DMS 273 (cell line): ENCODE data around the gene TCEAL1.
"Not testable (repeated sequence)": the region's sequence is repeated elsewhere in the genome, so short reads cannot be mapped to it uniquely, and the experiment has no call there.

Experiments
- DNase-seq: peaks from one replicate; lab custom pipeline; 2025; ENCODE audit not compliant: unreplicated experiment; lab: John Stamatoyannopoulos, UW

Gene TCEAL1

DNA sequence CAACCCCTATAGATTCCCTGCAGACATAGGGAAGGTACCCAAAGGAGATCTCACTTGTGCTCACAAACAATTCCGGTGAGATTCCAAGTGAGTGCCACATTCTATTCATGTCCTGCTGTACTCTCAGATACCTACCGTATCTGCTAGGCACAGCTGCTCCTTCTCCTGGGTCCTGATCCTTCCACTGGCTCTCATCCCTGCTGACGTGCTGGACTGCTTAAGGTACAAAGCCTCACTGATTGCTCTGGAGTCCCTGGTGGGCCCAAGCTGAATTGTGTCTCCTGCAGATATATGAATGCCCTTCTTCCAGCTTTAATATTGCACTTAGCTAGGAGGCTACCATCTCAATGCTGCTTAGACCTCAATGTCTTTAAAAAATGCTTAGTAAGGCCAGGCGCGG lies 2.4 kb downstream of the TCEAL1 start:
- DNase-seq, result no peak

DNA sequence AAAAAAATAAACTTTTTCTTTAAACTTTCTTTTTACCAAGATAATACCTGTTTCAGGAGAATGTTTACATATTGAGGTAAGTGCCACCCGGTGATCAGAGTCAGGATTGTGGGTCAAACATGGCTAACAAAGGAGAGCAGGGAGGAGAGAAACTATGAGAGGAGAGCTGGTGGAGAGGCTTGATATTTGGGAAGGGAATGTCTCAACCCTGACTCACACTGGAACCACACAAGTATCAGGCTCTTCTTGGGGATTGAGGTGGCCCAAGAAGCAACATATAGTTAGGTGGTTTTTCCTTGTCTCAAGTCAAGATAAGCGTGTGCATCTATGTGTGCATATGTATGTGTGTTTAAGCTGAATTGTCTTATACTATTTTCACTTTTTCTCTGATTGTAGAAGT lies 6.7 kb downstream of the TCEAL1 start:
- no peak for DNase-seq

DNA sequence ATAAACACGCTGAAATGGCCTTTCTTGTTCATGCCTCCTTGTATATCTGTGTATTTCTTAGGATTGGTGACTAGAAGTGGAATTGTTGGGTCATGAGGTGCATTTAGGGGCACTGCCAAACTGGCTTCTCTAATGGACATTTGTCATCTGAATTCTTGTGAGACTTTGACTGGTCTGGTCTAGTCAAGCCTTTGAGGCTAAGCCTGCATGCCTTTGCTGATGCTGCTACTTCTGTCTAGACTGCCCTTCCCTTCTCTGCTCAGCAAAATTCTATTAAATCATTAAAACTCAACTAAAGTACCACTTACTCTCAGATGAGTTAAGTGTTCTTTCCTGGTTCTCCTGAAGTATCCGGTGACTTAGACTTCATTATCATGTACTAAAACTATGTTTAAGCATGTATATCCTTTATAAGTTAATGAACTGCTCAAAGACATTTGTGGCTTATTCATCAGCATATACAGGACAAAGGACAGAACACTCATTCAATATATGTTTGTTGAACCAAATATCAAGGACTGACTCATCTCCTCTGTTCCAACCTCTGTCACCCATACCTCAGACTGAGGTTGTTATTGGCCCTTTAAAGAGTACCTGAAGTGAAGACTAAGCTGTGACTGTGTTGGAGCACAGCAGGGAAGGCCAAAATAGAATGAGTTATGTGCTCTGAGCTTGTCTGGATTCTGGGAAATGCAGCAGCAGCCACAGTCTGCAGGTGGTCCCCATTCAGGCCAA lies 9.0 kb downstream of the TCEAL1 start:
- no peak for DNase-seq

DNA sequence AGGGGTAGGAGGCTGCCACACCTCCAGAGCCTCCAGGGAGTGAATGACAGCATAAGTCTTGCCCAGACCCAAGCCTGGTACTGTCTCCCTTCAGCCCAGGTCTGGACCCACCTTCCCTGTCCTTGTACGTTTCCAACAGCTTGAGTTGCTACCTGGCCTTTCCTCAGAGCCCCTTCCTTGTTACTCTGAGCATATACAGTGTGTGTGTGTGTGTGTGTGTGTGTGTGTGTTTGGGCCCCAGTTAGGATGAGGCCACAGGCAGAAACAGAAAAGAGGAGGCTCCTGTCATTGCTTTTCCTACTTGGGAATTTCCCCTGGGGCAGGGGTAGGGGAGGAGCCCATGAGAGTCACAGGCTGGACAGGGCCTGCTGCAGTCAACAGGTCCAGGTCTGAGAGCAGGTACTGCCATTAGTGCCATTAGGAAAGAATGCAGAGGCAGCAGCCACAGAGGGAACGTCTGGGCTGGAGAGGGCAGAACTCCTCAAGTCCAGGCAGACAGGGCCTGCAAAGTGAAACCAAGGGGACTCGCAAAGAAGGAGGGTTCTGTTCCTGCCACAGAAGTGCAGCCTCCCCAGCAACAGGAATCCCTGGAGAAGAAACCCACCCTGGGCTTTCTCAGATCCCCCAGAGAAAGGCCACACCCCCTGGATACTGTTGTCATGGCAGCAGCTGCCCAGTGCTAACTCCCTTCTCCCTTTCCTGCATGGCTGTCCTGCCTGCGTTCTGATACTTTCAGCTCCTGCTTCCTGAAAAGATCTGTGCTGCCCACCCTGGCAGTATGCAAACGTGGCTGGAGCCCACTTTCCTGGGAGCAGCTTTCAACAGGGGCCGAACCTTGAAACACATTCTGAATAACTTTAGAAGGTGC lies 9.9 kb downstream of the TCEAL1 start:
- peak; percentile 67 for DNase-seq

DNA sequence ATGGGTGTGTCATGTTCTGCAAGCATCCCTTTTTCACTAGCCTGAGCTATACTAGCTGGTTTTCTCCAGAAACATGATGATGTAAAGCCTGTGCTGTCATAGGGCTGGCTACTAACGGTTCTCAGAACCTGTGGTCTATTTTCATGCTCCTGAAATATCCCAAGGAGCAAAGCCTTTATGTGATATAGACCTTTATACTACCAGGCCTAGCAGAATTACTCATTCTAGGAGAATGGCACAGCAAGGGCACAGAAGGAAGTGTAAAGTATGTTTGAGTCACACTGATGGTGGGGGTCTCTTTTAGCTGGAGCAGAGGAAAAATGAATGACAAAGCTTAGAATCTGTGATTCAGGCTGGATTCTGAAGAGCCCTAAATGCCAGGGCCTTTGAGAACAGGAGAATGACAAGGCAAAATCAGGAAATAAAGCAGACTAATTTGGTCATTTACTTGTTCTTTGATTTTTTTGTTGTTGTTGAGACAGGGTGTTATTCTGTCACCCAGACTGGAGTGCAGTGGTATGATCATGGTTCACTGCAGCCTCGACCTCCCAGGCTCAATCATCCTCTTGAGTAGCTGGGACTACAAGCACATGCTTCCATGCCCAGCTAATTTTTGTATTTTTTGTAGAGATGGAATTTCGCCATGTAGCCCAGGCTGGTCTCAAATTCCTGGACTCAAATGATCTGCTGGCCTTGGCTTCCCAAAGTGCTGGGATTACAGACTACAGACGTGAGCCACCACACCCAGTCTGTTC lies 11.8 kb downstream of the TCEAL1 start:
- DNase-seq, result no peak

DNA sequence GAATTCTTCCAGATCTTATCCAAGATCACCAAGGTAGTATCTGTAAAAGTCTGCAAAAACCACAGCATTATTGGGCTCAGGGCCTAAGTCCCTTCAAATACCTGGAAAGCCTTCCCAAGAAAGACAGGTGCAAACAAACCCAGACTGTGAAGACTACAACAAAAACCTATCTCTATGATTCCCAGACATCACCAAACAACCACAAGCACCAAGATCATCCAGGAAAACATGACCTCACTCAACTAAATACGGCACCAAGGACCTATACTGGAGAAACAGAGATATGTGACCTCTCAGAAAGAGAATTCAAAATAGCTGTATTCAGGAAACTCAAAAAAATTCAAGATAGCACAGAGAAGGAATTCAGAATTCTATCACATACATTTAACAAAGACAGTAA lies 15.3 kb downstream of the TCEAL1 start:
- DNase-seq, result no peak

DNA sequence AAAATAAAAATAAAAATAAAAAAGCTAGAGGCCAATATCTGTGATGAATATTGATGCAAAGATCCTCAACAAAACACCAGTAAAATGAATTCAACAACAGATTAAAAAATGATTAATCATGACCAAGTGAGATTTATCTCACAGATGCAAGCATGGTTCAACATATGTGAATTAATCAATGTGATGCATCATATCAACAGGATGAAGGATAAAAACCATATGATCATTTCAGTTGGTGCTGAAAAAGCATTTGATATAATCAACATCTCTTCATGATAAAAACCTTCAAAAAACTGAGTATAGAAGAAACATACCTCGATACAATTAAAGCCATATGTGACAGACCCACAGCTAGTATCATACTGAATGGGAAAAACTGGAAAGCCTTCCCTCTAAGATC lies 18.9 kb downstream of the TCEAL1 start:
- DNase-seq, result no peak

DNA sequence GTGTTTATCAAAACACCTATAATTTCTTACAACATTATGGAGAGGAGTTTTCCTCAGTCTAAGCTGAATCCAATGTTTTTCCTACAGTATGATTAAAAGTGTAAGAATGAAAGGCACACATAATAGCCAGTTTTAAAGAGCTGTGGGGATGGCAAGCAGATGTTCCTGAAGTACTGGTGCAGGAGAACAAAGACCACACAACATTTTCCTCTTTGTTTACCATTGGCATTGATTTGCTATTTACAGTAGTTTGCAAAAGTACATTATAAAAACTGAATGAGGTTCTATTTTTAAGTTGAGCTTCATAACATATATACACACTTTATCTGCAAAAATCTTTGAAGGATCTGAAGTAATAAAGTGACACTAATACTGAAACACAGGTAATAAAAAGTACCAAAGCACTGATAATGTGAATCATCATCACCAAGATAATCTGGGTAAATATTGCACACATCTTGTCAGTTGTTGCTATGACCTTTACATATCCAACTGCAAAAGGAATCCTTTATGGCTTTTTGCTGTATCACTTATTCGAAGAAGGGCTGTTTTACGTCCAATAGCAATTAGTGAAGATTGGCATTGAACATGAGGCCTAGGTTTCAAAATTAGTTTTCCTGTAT lies 22.5 kb downstream of the TCEAL1 start:
- DNase-seq, result no peak

DNA sequence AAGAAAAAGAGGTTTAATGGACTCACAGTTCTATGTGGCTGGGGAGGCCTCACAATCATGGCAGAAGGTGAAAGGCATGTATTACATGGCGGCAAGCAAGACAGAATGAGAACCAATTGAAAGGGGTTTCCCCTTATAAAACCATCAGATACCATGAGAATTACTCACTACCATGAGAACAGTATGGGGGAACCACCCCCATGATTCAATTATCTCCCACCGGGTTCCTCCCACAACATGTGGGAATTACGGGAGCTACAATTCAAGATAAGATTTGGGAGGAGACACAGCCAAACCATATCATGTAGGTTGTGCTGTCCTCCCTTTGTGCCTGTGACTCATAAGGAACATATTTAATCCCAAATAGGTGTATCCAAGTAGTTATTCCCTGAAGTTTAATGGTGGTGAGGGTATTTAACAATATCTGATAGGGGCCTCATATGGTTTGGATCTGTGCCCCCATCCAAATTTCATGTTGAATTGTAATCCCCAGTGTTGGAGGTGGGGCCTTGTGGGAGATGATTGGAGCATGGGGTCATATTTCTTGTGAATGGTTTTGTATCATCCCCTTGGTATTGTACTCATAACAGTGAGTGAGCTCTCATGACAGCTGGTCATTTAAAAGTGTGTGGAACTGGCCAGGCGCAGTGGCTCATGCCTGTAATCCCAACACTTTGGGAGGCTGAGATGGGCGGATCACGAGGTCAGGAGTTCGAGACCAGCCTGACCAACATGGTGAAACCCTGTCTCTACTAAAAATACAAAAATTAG lies 26.6 kb downstream of the TCEAL1 start:
- DNase-seq, result not testable (repeated sequence)

DNA sequence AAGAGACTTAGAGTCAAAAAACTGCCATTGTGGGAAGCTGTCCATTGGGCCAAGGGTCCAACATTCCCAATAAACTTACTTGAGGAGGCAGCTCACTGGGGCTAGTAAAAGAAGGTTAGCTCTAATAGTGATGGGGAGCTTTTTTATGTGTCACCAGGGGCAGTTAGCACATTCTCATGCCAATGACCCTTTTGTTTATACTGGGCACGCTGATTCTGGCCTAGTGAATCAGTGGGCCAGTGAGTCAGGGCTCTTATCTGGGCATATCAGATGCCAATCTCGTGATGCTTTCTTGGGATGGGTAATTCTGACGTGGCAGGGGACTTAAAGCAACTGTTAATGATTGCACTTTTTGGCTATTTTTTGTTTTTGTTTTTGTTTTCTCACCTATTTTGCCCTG lies 27.8 kb downstream of the TCEAL1 start:
- no peak for DNase-seq

DNA sequence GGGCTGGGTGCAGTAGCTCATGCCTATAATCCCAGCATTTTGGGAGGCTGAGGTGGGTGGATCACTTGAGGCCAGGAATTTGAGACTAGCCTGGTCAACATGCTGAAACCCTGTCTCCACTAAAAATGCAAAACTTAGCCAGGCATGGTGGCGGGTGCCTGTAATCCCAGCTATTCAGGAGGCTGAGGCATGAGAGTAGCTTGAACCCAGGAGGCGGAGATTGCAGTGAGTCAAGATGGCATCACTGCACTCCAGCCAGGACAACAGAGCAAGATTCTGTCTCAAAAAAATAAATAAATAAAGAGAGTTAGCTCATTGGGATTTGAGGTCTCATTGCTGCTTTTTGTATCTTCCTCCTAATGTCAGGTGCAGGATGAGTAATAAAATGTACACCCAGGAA lies 28.3 kb downstream of the TCEAL1 start:
- DNase-seq, result not testable (repeated sequence)

DNA sequence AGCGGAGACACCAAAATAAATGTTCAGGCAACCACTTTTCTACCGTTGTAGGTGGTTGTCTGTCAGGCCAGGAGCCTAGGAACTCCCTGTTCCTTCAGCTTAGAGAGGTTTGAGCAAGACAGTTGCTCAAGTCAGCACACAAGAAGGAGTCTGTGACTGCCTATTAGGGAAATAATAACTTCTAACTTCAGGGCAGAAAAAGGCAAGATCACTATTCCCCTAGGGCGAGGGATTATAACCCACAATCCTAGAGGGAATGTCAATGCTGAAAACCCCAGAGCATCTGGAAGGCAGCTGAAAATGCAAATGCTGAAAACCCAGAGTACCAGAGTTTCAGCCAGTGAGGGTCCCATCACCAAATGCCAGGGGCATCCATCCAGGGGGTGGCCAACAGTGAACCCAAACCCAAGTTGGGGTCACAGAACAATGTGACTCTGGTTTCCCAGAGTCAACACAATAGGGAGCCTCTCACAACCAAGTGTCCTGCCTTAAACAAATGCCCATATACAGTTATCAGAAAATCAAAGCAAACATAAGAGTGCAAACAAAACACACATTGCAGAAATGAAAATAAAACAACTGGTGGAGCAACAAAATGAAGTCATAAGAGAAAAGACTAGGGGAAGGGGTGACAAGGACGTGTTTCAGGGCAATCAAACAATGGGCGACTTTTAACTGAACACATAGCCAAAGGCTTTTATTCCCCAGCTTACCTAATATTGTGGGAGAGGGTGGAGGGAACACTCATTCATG lies 30.1 kb downstream of the TCEAL1 start:
- no peak for DNase-seq

DNA sequence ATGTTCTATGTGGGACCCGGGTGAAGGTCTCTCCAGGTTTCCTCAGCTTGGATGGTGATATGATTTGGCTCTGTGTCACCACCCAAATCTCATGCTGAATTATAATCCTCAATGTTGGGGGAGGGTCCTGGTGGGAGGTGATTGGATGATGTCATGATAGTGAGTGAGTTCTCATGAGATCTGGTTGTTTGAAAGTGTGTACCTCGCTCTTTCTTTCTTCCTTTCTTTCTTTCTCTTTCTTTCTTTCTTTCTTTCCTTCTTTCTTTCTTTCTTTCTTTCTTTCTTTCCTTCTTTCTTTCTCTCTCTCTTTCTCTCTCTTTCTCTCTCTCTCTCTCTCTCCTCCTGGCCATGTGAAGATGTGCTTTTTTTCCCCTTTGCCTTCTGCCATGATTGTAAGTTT lies 30.7 kb downstream of the TCEAL1 start:
- not testable (repeated sequence) for DNase-seq

DNA sequence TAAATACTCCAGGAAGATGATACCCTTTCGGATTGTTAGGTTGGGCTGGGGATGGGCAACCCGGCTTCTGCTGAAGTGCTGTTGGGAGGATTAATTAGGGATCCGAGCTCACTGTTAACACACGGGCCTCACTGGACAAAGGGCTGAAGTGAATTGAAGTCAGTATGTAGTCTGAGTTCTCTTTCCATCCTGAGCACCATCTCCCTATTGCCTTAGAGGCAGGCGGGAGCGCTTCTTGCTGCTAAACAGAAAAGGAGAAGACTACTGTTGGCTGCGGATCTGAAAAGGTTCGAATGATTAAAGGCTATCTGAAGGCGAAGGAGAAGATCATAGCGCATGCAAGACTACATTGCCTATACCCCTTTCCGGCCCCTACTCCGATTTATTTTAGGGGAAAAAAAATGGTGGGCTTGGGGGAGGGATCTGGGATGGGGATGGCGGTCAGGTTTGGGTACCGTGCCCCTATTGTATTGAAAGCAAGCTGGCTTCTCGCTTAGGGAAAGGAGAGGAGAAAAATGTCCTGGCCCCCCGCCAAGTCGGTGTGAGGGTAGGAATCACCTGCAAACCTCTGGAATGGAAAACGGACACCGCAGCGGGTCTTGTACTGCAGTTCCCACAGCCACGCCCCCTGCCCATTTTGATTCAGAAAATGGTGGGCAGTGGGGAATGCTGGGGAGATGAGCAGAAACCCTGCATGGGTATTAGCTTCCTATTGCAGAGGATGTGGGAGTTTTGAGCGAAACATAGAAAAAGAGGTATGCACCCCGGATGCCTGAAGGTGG lies 35.4 kb downstream of the TCEAL1 start:
- no peak for DNase-seq

DNA sequence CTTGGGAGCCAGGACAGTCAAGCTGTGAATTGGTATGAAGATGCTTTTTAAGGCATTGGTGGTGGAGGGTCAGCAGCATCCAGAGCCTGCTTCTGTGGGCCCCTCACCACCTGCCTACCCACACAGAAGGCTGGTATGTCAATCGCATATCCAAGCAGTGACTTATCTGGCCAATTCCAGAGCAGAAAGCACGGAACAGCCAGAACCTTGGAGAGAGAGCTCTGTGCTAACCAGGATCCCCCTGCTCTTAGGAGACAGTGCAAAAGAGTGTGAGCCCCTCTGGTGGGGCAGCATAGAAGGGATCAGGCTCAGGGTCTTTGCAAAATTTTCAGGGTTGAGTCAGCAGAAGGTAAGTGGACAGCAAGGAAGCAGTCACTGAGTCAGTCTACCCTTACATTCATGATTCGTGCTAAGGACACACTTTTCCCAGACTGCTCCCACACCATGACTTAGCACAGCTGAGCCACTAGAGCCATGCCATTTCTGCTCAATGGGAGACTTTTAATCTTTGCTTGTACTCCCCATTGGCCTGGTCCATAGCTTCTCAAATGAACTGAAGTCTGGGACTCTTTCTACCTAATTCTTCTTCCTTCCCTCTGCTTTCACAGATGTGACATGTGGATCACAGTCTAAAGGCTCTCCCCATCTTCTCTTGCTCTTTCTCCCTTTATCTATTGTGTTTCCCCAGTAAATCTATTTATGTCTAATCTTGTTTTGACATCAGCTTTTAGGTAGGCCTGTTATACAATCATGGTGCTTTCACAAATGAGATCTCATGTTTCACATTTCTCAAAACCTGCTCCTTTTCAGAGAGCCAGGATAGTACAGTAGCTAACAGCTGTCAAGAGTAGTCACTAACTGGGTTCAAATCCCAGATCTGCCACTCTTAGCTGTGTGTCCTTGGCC lies 37.7 kb downstream of the TCEAL1 start:
- DNase-seq, result no peak

DNA sequence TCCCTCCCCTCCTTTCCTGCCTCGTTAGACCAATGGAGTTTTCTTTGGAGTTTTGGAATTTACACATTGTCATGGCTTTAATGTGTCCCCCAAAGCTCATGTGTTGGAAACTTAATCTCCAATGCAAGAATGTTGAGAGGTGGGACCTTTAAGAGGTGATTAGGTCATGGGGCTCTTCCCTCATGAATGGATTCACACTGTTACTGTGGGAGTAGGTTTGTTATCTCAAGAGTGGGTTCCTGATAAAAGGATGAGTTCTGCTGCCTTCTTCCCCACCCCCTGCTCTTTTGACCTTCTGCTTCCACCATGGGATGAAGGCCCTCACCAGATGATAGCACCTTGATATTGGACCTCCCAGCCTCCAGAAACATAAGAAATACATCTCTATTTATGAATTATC lies 41.0 kb downstream of the TCEAL1 start:
- DNase-seq, result no peak

DNA sequence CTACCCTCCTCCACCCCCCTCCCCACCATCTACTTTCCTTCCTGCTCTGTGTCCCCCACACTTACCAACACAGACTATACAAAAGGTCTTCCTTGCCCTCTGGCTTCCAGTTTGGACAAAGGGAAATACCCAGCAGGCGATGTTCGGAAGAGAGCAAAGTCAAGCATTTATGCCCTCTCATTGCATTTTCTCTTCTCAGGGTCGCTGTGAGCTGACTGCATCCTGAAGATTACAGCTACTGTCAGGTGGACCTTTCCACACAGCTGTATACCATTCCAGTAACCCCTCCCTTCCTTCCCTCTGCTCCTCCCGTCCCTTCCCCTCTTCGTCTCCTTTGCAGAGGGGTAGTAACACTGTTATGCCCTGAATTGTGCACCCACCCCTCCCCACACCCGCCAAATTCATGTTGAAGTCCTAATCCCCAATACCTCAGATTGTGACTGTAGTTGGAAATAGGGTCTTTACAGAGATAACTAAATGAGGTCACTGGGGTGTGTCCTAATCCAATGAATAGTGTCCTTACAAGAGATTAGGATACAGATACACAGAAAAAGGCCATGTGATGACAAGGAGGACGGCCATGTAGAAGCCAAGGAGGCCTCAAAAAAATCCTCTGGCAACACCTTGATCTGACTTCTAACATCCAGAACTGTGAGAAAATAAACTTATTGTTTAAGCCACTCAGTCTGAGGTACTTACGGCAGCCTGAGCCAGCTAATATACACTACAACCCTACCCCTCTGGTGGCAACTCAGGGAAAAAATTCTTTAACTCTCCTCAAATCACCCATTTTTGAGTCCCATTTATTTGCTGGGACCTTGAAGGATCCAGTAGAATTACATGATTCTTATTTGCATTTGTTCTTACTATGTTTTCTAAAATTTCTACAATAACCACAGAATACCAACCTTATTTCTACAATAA lies 46.0 kb downstream of the TCEAL1 start:
- no peak for DNase-seq
